NT2/D1 (cell line): ENCODE measurements around the gene ADAM19.

Experiments
- DNase-seq: peaks from one replicate; pipeline ENCODE4 v3.0.0-alpha.2; 2011; ENCODE audit warnings: low read depth, low spot score
- H3K27me3 ChIP-seq: 2 replicates; pipeline ENCODE4 v1.6.0; 2011; ENCODE audit warnings: mild to moderate bottlenecking; ENCODE audit not compliant: insufficient read length, insufficient read depth
- H3K36me3 ChIP-seq: 2 replicates; pipeline ENCODE4 v1.6.1; 2011; ENCODE audit warnings: mild to moderate bottlenecking, low read length, mixed read lengths; ENCODE audit not compliant: insufficient read depth, insufficient read length
- H3K4me1 ChIP-seq: 2 replicates; pipeline ENCODE4 v1.5.1; 2011; ENCODE audit not compliant: insufficient read depth, insufficient read length
- H3K4me3 ChIP-seq: 2 replicates; pipeline ENCODE4 v1.5.1; 2011; ENCODE audit warnings: low read depth; ENCODE audit not compliant: insufficient read length
- H3K9ac ChIP-seq: 2 replicates; pipeline ENCODE4 v1.6.0; 2011; ENCODE audit warnings: low read depth; ENCODE audit not compliant: insufficient read length
- H3K9me3 ChIP-seq: 2 replicates; pipeline ENCODE4 v1.5.1; 2011; ENCODE audit warnings: mild to moderate bottlenecking, low read length; ENCODE audit not compliant: insufficient read depth
- SUZ12 ChIP-seq: IDR thresholded peaks from 2 replicates; pipeline ENCODE4 v1.6.1; 2011; ENCODE audit not compliant: insufficient read length, insufficient read depth; ENCODE audit errors: extremely low read depth
- YY1 ChIP-seq: IDR thresholded peaks from 2 replicates; pipeline ENCODE4 v1.6.1; 2011; ENCODE audit not compliant: insufficient read length, insufficient read depth
- ZNF274 ChIP-seq: IDR thresholded peaks from 2 replicates; pipeline ENCODE4 v1.6.1; 2011; ENCODE audit warnings: mild to moderate bottlenecking, low read depth, low read length

Gene ADAM19

DNA sequence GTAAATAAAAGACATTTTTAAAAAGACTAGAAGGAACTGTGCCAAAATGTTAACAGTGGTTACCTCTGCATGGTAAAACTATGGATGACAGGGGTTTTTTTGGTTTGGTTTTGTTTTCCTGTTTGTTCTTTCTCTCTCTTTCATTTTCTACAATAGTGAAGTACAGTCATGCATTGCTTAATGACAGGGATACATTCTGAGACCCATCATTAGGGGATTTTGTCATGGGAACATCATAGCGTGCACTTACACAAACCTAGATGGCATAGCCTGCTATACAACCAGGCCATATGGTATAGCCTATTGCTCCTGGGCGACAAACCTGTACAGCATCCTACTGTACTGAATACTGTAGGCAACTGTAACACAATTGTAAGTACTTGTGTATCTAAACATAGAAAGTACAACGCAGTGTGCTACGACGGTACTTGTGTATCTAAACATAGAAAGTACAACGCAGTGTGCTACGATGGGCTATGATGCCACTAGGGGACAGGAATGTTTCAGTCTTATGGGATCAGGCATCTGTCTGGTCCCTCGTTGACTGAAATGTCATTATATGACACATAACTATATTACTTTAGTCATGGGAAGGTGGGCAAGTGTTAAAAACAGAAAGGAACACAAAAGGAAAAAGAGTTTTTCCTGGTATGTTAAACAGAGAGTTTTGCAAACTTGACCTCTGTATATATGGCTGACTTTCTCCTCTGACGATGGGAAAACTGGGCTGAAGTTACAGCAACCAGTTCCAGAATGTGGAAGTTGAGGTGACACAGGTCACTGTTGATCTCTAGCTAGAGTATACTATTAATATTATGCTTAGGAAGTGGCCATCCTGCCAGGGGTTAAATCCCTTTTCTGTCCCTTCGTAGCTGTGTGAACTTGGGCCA, 7.4 kb upstream of the ADAM19 start:
- Histone ChIP-seq H3K4me1 (peaks cover 5% of the 10 kb centered on the region), H3K27me3 (no peaks in the 10 kb centered on the region), H3K4me3 (no peak overlapping the region), H3K9me3 (no peaks in the 10 kb centered on the region), H3K36me3 (no peaks in the 10 kb centered on the region), H3K9ac (no peak overlapping the region)
- no peak for DNase-seq
- TF ChIP-seq SUZ12 = no peak
- TF ChIP-seq YY1 = no peak
- TF ChIP-seq ZNF274 = no peak

DNA sequence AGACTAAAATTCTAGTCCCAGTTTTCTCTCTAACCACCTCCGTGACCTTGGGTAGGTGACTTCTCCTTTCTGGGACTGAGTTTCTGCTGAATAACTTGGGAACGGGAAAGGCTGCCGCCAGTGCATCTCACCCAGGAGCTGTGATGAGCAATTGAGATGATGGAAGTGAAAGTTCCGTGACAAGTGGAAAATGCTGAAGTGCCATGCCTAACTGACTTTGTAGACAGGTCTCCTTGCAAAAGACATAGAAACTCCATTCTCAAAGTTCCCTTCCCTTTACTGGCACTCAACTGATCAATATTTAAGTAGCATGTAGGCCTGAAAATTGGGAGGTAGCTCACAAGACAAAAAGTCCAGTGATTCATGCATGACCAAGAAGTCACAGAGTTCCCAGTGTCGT, 6.3 kb upstream of the ADAM19 start:
- no peaks in the 10 kb centered on the region for H3K36me3 ChIP-seq
- TF ChIP-seq YY1 = no peak
- no peak for TF ChIP-seq SUZ12
- no peak for TF ChIP-seq ZNF274
- H3K4me1 ChIP-seq = peaks cover 5% of the 10 kb centered on the region
- no peak overlapping the region for H3K4me3 ChIP-seq
- H3K9ac ChIP-seq = no peak overlapping the region
- DNase-seq = no peak
- H3K27me3 ChIP-seq = no peaks in the 10 kb centered on the region
- H3K9me3 ChIP-seq = no peaks in the 10 kb centered on the region

DNA sequence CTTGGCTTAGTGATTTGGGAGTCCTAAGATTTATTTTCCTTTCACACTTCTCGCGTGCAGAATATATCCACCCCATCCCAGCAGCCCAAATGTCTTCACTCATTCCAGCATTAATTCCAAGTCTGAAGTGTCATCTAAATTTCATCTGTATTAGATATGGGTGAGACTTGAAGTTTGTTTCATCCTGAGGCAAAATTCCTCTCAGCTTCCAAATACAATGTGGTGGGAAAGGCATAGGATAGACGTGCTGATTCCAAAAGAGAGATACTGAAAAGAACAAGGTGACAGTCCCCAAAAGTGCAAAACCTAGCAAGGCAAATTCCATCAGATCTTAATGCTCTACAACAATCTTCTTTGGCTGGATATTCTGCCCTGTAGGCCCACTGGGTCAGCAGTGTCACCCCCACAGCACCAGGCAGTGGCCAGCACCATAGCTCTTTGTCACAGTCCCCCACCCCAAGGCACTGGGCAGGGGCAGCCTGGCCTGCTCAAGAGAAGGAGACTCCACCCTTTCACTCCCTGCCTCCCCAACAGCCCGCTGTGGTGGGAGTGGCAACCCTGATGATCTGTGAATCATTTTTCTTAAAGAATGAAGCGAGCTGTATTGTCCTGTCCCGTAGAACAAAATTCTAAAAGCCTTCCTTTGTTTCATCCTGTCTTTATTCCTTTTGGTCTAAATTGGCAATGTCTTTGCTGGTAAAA, 2.7 kb upstream of the ADAM19 start:
- H3K4me3 ChIP-seq = no peak overlapping the region
- no peaks in the 10 kb centered on the region for H3K9me3 ChIP-seq
- H3K27me3 ChIP-seq = no peaks in the 10 kb centered on the region
- no peak overlapping the region for H3K9ac ChIP-seq
- no peaks in the 10 kb centered on the region for H3K36me3 ChIP-seq
- H3K4me1 ChIP-seq = peaks cover 5% of the 10 kb centered on the region
- TF ChIP-seq YY1 (no peak), SUZ12 (no peak), ZNF274 (no peak)
- no peak for DNase-seq

DNA sequence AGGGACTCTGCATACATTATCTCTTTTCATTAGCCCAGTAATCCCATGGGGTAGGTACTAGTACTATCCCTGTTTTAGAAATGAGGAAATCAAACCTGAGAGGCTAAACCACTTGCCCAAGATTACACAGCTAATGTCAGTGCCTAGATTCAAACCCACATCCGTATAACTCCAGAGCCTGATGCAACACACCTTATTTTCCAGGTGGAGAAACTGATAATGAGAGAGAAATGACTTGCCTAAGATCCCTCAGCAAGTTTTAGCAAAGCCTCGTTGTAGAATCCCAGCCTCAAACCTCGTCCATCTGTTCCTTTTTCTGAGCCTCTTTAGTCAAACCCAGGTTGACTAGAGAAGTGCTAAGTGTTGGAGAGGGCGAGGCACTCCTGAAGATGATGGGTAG, 1.1 kb upstream of the ADAM19 start:
- Histone ChIP-seq H3K36me3 (no peaks in the 10 kb centered on the region), H3K27me3 (no peaks in the 10 kb centered on the region), H3K4me3 (no peak overlapping the region), H3K9me3 (no peaks in the 10 kb centered on the region), H3K4me1 (peaks cover 5% of the 10 kb centered on the region), H3K9ac (no peak overlapping the region)
- TF ChIP-seq YY1 (no peak), ZNF274 (no peak), SUZ12 (no peak)
- no peak for DNase-seq

DNA sequence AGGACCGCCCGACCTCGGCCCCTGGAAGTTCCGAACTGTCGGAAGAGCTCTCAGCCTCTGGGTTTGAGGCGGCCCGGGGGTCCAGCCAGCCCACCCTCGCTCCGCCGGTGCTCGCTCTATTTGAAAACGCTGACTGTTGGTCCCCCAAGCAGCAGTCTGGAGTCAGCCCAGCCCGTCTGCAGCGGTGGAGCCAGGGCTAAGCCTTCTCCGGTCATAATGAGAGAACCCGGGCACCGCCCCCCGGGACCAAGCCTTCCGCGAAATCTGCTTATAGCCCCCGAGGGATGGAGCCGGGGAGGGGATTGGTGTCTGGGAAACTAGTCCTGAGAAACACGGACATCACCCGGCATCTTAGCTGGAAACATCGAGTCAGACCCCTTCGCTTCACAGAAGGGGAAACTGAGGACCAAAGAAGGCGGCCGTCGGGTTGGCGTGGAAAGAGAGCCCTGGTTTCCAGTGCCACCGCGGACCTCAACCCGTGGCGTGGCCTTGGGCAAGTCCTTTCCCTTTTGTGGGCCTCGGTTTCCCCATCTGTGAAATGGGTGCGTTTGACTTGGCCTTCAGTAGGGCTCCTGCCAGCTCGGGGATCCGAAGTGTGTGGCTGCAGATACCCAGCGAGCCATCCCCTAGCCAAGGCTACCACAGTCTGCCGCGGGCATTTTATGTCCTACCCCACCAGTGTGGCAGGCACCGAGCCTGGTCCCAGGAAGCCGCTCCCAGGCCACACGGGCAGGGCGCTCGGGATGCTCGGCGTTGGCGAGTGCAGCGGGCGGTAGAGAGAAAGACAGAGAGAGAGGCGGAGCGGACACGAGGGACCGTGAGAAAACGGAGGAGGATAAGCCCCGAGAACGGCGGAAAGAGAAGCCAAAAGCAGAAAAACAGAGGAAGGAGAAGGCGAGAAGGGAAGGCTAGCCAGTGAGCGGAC, 857 bp downstream of the ADAM19 start:
- Histone ChIP-seq H3K9ac (peak overlapping the region; percentile 85), H3K36me3 (peaks cover 15% of the 10 kb centered on the region), H3K9me3 (no peaks in the 10 kb centered on the region), H3K4me3 (peak overlapping the region; percentile 62), H3K4me1 (peaks cover 7% of the 10 kb centered on the region), H3K27me3 (no peaks in the 10 kb centered on the region)
- TF ChIP-seq ZNF274 = no peak
- peak; percentile 5 for DNase-seq

DNA sequence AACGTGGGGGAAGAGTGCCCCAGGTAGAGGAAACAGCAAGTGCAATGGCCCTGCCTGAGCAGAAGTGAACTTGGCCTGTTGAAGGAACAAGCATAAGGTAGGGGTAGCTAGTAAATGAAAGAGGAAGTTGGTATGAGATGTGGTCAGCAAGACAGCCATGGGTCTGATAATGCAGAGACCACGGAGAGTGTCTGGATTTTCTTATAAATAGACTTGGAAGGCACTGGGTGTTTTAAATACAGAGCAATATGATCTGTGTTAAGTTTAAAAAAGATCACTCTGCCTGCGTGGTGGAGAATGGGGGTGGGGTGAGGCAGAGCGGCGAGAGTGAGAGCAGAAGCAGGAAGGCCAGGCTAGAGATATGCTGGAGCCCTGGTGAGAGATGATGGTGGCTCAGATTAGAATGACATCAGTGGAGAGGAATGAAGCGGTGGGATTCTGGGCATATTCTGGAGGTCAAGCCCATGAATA, 4.2 kb downstream of the ADAM19 start:
- TF ChIP-seq YY1 (no peak), SUZ12 (no peak), ZNF274 (no peak)
- Histone ChIP-seq H3K4me1 (peaks cover 3% of the 10 kb centered on the region), H3K36me3 (peaks cover 45% of the 10 kb centered on the region), H3K9ac (no peak overlapping the region), H3K27me3 (no peaks in the 10 kb centered on the region), H3K4me3 (no peak overlapping the region), H3K9me3 (no peaks in the 10 kb centered on the region)
- peak; percentile 51 for DNase-seq
